Sigmoid colon (tissue), 7 donors: Measurements from ENCODE around the gene UBN1. TPM values are rescaled to one million over a fixed set of nuclear protein-coding genes. Genes with fewer than 3 reads are reported as not detected.

Source experiments
- DNase-seq: peaks from one replicate; pipeline ENCODE4 v3.0.0-alpha.2; 2019
- H3K27ac ChIP-seq, 4 donors: fragments of 200-600 bp; sonication (generic); one replicate each; pipeline ENCODE4 v1.5.1; 2016 to 2019; ENCODE audit warnings: mild to moderate bottlenecking in 1 of 4
- H3K27me3 ChIP-seq, 3 donors: fragments of 200-600 bp; sonication (generic); one replicate each; pipeline ENCODE4 v1.5.1; 2019; ENCODE audit warnings: mild to moderate bottlenecking in 1 of 3
- H3K36me3 ChIP-seq, 4 donors: fragments of 200-600 bp; sonication (generic); one replicate each; pipeline ENCODE4 v1.5.1; 2016 to 2019
- H3K4me1 ChIP-seq, 4 donors: fragments of 200-600 bp; sonication (generic); one replicate each; pipeline ENCODE4 v1.5.1; 2017 to 2019
- H3K4me3 ChIP-seq, 4 donors: fragments of 200-600 bp; sonication (generic); one replicate each; pipeline ENCODE4 v1.5.1; 2017 to 2019; ENCODE audit warnings: mild to moderate bottlenecking in 2 of 4, moderate library complexity in 1 of 4
- H3K9me3 ChIP-seq, 4 donors: fragments of 200-600 bp in 3 of 4; sonication (generic) in 3 of 4; one replicate each; pipeline versions ENCODE4 v1.5.1 to v1.6.1; 2013 to 2019
- EP300 ChIP-seq, 4 donors: sonication (generic); formaldehyde crosslinking; IDR thresholded peaks; one replicate each; pipeline ENCODE4 v1.6.1; 2017; ENCODE audit warnings: antibody characterized with exemption in 4 of 4
- POLR2A ChIP-seq, 2 donors: fragments of 450-650 bp; IDR thresholded peaks; one replicate each; pipeline ENCODE4 v1.6.1; 2016; ENCODE audit warnings: antibody characterized with exemption in 2 of 2, mild to moderate bottlenecking in 2 of 2, moderate library complexity in 2 of 2
- POLR2AphosphoS5 ChIP-seq, 4 donors: sonication (generic); formaldehyde crosslinking; IDR thresholded peaks; one replicate each; pipeline ENCODE4 v1.6.1; 2017; ENCODE audit warnings: antibody characterized with exemption in 4 of 4
- WGBS, 2 donors: extraction: QIAGEN DNeasy Blood & Tissue Kit; methylation state at CpG; one replicate each; pipeline ENCODE4 v1.1.7; 2013; 5-methylcytosine and 5-hydroxymethylcytosine counted together
- intact Hi-C: fragments of 100-400 bp; cut with DNase I; formaldehyde crosslinking; loops from one replicate; pipeline ENCODE4 v1.15.1; 2023
- polyA plus RNA-seq, 3 donors: library from polyadenylated mRNA; stranded (reverse); fragments of 200-250 nt; gene quantifications; one replicate each; pipeline ENCODE4 v1.2.3, GENCODE V29; 2013
- total RNA-seq, 4 donors: library from RNA; depleted of rRNA; stranded (reverse); fragments of >200 nt; gene quantifications; one replicate each; pipeline ENCODE4 v1.1.0, GENCODE V29; 2016
- TF ChIP-seq, protein P1 (sequence below), 4 experiments: fragments of 450-650 bp in 3 of 4; fragments of 200-600 bp in 1 of 4; IDR thresholded peaks; one replicate each; pipeline ENCODE4 v1.5.1; 2016 to 2019; ENCODE audit warnings: antibody characterized with exemption in 4 of 4, mild to moderate bottlenecking in 3 of 4, moderate library complexity in 2 of 4
- donor health status: healthy with polysubstance abuse.
- donor health status: Bipolar disorder and iron deficiency.
- donor health status: healthy.

UBN1 gene, protein sequence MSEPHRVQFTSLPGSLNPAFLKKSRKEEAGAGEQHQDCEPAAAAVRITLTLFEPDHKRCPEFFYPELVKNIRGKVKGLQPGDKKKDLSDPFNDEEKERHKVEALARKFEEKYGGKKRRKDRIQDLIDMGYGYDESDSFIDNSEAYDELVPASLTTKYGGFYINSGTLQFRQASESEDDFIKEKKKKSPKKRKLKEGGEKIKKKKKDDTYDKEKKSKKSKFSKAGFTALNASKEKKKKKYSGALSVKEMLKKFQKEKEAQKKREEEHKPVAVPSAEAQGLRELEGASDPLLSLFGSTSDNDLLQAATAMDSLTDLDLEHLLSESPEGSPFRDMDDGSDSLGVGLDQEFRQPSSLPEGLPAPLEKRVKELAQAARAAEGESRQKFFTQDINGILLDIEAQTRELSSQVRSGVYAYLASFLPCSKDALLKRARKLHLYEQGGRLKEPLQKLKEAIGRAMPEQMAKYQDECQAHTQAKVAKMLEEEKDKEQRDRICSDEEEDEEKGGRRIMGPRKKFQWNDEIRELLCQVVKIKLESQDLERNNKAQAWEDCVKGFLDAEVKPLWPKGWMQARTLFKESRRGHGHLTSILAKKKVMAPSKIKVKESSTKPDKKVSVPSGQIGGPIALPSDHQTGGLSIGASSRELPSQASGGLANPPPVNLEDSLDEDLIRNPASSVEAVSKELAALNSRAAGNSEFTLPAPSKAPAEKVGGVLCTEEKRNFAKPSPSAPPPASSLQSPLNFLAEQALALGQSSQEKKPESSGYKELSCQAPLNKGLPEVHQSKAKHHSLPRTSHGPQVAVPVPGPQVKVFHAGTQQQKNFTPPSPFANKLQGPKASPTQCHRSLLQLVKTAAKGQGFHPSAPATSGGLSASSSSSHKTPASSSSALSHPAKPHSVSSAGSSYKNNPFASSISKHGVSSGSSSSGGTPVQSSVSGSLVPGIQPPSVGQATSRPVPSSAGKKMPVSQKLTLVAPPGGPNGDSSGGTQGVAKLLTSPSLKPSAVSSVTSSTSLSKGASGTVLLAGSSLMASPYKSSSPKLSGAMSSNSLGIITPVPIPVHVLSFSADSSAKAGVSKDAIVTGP (N-terminal part only)
- total RNA-seq = 10 to 100 TPM; 16.4 to 27.7 (median 17.8) TPM
- 10 to 100 TPM in 2 of 3 donors, 1 to 10 TPM in 1; 8.4 to 24.1 (median 17.8) TPM for polyA plus RNA-seq

DNA sequence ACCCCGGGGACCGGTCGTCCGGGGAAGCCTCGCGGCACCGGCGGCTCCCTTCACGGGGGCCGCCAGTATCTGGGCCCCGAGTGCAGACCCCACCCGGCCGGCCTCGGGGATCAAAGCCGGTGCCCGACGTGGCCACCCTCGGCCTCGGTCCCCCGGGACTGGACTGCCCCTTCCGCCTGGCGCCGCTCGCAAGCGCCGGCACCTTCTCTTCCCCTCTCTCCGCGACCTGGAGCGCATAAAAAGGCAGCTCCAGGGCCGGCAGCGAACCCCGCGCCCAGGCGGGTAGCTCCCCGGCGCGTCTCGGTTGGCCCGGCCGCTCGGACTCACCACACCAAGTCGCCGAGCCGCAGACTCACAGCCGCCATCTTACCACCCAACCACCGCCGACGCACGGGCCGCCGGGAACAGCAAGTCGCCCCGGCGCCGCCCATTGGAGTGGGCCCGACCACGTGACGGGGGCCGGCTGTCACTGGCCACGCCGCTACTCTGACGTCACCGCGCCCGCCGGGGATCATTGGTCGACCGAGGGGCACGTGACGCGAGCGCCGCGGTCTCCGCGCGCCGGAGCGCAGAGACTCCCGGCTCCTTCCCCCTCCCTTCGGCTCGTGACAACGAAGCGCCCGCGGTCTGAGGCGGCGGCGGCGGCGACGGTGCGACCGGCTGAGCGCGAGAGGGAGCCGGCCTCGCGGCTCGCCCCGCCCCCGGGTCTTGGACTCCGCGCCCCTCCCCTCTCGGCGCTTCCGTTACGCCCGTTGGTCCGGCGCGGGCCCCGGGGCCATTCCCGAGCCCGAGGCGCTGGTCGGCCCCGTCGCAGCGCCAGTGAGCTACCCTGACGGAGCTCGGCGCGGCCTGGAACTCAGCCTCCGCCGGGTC is at the start of gene UBN1, which contains the start of gene GLYR1:
TSS of gene UBN1 (plus strand) at position 581 of the 873 bp plus-strand sequence. CDS start 5,437 bp downstream, outside the sequence.
TSS of gene GLYR1 (minus strand) at position 388 of the 873 bp plus-strand sequence. CDS start at position 365, 23 bp downstream.
- H3K4me3 ChIP-seq = peak within 1 kb of the TSS; percentile 81 to 97 (median 94)
- H3K27me3 ChIP-seq = no peaks in the 10 kb centered on the region
- peak; percentile 99 for DNase-seq
- H3K36me3 ChIP-seq = peaks cover 0 to 34% (median 21%) of the 10 kb centered on the region in 4 donors
- 0% methylated on average over 126 of the region's 126 CpGs for whole genome bisulfite sequencing, 2 donors
- H3K4me1 ChIP-seq = peaks cover 0 to 56% (median 44%) of the 10 kb centered on the region in 4 donors
- intact Hi-C loops = loop anchor here (1.0 to 5.0 kb wide), 5 partner anchors 44 to 185 kb away; partner anchors contain the start of genes NAGPA, ROGDI and SEC14L5
- TF ChIP-seq, protein P1, sequence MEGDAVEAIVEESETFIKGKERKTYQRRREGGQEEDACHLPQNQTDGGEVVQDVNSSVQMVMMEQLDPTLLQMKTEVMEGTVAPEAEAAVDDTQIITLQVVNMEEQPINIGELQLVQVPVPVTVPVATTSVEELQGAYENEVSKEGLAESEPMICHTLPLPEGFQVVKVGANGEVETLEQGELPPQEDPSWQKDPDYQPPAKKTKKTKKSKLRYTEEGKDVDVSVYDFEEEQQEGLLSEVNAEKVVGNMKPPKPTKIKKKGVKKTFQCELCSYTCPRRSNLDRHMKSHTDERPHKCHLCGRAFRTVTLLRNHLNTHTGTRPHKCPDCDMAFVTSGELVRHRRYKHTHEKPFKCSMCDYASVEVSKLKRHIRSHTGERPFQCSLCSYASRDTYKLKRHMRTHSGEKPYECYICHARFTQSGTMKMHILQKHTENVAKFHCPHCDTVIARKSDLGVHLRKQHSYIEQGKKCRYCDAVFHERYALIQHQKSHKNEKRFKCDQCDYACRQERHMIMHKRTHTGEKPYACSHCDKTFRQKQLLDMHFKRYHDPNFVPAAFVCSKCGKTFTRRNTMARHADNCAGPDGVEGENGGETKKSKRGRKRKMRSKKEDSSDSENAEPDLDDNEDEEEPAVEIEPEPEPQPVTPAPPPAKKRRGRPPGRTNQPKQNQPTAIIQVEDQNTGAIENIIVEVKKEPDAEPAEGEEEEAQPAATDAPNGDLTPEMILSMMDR (IDR thresholded peaks at IDR 0.05) = no peak
- TF ChIP-seq POLR2AphosphoS5 (IDR thresholded peaks at IDR 0.05) (peak; percentile 80 to 93 (median 92)), POLR2A (IDR thresholded peaks at IDR 0.05) (peak; percentile 49 to 70), EP300 (IDR thresholded peaks at IDR 0.05) (peak in 1 of 4 donors; percentile 3)
- peak within 1 kb of the TSS; percentile 97 to 99 (median 98) for H3K27ac ChIP-seq
- no peaks in the 10 kb centered on the region for H3K9me3 ChIP-seq

DNA sequence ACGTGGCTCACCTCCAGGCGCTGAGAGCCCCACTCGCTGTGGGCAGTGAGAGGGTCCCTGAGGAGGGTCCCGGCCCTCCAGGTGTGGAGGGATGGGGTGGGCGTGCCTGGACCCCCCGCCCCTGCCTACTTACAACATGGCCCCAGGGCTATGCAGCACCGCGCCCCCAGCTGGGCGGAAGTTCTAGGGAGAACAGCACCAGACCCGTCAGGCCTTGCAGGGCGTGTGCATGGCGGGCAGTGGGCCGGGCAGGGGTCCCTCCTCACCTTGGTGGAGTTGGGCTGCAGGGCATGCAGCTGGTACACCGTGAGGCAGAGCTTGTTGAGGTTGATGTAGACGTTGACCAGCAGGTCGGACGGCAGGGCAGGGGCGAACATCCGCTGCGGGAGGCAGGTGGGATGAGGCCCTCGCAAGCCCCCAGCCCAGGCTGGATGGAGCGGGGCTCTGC is 49.5 kb upstream of the UBN1 start:
- peaks cover 0 to 17% (median 15%) of the 10 kb centered on the region in 4 donors for H3K4me1 ChIP-seq
- H3K36me3 ChIP-seq = peaks cover 0 to 33% (median 13%) of the 10 kb centered on the region in 4 donors
- H3K4me3 ChIP-seq = no peak overlapping the region
- TF ChIP-seq, protein P1 (IDR thresholded peaks at IDR 0.05) = no peak
- TF ChIP-seq EP300 (IDR thresholded peaks at IDR 0.05) (no peak), POLR2AphosphoS5 (IDR thresholded peaks at IDR 0.05) (no peak), POLR2A (IDR thresholded peaks at IDR 0.05) (no peak)
- intact Hi-C loops = no loop called here
- H3K9me3 ChIP-seq = no peaks in the 10 kb centered on the region
- no peaks in the 10 kb centered on the region for H3K27me3 ChIP-seq
- no peak for DNase-seq
- no peak overlapping the region for H3K27ac ChIP-seq
- 91 to 94% methylated on average over 22 of the region's 22 CpGs for WGBS, 2 donors

DNA sequence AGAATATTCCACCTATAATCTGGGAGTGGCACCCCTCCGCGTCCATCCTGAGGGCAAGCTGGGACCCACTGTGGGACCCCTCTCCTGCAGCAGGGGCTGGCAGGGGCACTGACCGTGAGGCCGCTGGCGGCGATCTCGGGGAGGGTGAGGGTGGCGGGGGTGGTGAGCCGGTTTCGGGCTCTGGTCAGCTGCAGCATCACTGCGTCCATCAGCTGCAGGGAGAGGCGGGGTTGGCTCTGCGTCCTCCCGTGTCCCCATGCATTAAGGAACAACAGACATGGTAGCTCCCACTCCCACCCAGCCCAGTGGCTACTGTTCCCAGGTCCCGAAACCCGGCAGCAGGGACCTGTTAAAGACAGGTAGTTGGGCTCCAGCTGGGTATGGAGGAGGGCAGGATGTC is 48.8 kb upstream of the UBN1 start:
- no peak for DNase-seq
- intact Hi-C loops = no loop called here
- Histone ChIP-seq H3K9me3 (no peaks in the 10 kb centered on the region), H3K4me1 (peaks cover 0 to 21% (median 20%) of the 10 kb centered on the region in 4 donors), H3K27ac (no peak overlapping the region), H3K27me3 (no peaks in the 10 kb centered on the region), H3K4me3 (no peak overlapping the region), H3K36me3 (peaks cover 0 to 33% (median 13%) of the 10 kb centered on the region in 4 donors)
- 93% methylated on average over 16 of the region's 16 CpGs for WGBS, 2 donors
- TF ChIP-seq, protein P1 (IDR thresholded peaks at IDR 0.05) = no peak
- TF ChIP-seq POLR2A (IDR thresholded peaks at IDR 0.05) (no peak), POLR2AphosphoS5 (IDR thresholded peaks at IDR 0.05) (no peak)
